Left forelimb (tissue), 1 donor: ENCODE results near the gene PSMD8.
"Not testable (repeated sequence)": the region's sequence is repeated elsewhere in the genome, so short reads cannot be mapped to it uniquely, and the experiment has no call there.

ENCODE experiments used
- DNase-seq: peaks from one replicate; pipeline ENCODE4 v3.0.0-alpha.2; 2018; ENCODE audit warnings: low spot score

Gene PSMD8

DNA sequence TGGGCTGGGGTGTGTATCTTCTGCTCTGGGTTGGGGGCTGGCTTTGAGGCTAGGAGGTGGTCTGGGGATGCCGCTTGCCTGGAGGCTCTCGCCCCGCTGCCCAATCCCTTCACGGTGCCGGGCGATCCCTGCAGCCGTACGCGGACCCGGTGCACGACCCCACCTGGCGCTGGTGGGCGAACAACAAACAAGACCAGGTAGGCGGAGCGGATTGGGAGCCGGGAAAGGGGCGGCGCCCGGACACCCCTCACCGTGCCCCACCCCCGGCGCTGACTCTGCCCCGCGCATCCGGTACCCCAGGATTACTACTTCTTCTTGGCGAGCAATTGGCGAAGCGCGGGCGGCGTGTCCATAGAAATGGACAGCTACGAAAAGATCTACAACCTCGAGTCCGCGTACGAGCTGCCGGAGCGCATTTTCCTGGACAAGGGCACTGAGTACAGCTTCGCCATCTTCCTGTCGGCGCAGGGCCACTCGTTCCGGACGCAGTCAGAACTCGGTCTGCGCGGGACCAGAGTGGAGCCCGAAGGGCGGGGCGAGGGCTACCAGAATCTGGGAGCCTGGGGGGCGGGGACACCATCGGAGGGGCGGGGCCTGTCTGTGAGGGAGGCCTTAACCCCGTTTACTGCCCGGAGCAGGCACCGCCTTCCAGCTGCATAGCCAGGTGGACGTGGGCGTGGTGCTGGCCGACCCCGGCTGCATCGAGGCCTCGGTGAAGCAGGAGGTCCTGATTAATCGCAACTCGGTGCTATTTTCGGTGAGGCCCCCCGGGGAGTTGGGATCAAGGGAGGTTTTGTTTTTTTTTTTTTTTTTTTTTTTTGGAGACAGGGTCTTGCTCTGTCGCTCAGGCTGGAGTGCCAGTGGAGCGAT is 12.1 kb upstream of the PSMD8 start:
- DNase-seq, result no peak

DNA sequence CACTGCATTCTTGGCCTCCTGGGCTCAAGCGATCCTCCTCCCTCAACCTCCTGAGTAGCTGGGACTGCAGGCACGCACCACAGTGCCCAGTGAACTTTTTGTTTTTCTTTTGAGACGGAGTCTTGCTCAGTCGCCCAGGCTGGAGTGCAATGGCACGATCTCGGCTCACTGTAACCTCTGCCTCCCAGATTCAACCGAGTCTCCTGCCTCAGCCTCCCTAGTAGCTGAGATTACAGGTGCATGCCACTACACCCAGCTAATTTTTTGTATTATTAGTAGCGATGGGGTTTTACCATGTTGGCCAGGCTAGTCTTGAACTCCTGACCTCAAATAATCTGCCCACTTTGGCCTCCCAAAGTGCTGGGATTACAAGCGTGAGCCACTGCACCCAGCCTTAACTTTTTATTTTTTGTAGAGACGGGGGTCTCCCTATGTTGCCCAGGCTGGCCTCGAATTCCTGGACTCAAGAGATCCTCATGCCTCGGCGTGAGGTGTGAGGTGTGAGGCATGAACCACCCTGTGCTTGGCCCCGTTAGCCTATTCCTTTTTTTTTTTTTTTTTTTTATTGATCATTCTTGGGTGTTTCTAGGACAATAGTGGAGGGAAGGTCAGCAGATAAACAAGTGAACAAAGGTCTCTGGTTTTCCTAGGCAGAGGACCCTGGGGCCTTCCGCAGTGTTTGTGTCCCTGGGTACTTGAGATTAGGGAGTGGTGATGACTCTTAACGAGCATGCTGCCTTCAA is 11.3 kb upstream of the PSMD8 start:
- DNase-seq, result not testable (repeated sequence)

- no peak for DNase-seq
Measured at GRCh38 chr19:38367041-38367440, 7.3 kb upstream of the PSMD8 start.

GRCh38 chr19:38369584-38369983 is 4.8 kb upstream of the PSMD8 start:
- no peak for DNase-seq

DNA sequence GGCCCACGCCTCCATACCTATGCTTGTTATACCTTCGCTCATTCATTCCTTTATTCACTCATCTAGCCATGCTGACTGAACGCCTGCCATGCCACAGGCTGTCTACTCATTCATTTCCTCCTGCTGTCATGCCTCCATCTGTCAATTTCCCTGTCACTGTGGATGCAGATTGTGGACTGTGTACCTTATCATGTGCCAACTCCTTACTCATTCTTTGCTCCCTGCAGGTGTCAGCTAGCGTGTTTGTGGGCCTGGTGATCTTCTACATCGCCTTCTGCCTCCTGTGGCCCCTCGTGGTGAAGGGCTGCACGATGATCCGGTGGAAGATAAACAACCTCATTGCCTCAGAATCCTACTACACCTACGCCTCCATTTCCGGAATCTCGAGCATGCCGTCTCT is 4.1 kb upstream of the PSMD8 start:
- DNase-seq, result no peak

GRCh38 chr19:38371081-38371480 is 3.3 kb upstream of the PSMD8 start:
- DNase-seq, result no peak

DNA sequence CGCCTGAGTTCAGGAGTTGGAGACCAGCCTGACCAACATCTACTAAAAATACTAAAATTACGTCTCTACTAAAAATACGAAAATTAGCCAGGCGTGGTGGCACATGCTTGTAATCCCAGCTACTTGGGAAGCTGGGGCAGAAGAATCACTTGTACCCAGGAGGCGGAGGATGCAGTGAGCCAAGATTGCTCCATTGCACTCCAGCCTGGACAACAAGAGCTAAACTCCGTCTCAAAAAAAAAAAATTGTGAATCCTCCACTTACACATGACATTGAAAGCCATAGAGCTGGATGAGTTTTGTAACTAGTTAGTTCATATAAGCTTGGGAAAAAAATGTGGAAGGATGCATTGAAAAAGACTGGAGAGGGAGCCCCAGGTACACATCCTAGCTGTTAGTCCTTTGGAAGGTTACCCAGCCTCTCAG is 452 bp upstream of the PSMD8 start:
- no peak for DNase-seq

- DNase-seq, result no peak
Measured at GRCh38 chr19:38375098-38375493, 725 bp downstream of the PSMD8 start.

- DNase-seq, result no peak
Measured at GRCh38 chr19:38375748-38376147, 1.4 kb downstream of the PSMD8 start.

GRCh38 chr19:38376576-38376975 is 2.2 kb downstream of the PSMD8 start:
- DNase-seq, result no peak

DNA sequence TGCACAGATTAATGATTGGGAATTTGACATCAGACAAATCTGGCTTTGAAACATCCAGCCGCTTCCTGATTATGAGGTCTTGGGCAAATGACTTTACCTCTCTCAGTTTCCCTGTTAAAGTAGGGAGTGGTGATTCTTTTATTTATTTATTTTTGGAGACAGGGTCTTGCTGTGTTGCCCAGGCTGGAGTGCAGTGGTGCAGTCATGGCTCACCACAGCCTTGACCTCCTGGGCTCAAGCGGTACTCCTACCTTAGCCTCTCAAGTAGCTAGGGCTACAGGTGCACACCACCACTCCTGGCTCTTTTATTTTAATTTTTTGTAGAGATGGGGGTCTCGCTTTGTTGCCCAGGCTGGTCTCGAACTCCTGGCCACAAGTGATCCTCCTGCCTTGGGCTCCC is 2.7 kb downstream of the PSMD8 start:
- no peak for DNase-seq

DNA sequence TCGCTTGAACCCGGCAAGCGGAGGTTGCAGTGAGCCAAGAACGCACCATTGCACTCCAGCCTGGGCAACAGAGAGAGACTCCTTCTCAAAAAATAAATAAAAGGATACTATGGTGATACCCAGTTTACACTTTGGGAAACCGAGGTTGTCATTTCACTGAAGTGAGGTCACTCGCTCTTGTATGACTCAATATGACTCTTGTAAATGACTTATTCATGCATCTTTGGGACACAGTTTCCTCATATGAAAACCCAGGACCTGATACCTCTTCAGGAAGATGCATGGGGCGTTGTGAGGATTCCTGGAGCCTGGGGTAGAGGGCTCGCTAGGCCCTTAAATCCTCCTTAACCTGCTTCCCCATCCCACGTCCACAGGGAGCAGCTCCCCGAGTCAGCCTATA is 4.5 kb downstream of the PSMD8 start:
- DNase-seq, result no peak

- DNase-seq, result no peak
Measured at GRCh38 chr19:38381138-38381537, 6.8 kb downstream of the PSMD8 start.

GRCh38 chr19:38383184-38383583 is 8.8 kb downstream of the PSMD8 start:
- no peak for DNase-seq

- DNase-seq, result no peak
Measured at GRCh38 chr19:38383743-38384142, 9.4 kb downstream of the PSMD8 start.

GRCh38 chr19:38384209-38385027 is 10.0 kb downstream of the PSMD8 start:
- no peak for DNase-seq

- no peak for DNase-seq
Measured at GRCh38 chr19:38385057-38385803, 10.9 kb downstream of the PSMD8 start.

- DNase-seq, result no peak
Measured at GRCh38 chr19:38385804-38386257, 11.5 kb downstream of the PSMD8 start.

DNA sequence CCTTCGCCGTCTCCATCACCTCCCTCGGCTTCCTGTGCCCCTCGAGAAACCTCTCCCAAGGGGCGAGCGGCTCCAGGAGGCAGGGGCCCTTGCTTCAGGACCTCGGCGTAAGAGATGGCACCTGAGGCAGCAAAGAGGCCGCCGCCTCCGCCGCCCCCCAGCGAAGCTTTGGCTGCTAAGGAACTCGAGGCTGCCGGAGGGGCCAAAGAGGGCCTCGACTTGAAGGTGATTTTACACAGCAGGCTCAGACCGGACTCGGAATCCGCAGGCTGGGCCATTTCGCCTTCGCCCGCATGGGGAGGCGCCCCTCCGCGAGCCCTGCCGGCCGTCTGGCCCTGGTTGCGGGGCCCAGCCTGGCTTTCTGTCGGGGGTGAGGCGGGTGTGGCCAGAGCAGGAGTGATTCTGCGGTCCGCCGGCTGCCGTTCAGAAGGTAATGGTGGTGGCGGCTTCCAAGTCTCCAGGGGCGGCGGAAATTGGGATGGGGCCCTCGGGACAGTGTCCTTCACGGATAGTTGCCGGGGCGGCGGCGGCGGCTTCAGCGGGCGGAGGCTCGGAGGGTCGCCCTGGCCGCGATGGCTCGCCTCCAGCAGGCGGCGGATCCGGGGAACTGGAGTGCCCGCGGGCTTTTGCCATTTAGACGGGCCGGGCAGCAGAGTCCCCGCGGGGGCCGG is 12.1 kb downstream of the PSMD8 start:
- no peak for DNase-seq

DNA sequence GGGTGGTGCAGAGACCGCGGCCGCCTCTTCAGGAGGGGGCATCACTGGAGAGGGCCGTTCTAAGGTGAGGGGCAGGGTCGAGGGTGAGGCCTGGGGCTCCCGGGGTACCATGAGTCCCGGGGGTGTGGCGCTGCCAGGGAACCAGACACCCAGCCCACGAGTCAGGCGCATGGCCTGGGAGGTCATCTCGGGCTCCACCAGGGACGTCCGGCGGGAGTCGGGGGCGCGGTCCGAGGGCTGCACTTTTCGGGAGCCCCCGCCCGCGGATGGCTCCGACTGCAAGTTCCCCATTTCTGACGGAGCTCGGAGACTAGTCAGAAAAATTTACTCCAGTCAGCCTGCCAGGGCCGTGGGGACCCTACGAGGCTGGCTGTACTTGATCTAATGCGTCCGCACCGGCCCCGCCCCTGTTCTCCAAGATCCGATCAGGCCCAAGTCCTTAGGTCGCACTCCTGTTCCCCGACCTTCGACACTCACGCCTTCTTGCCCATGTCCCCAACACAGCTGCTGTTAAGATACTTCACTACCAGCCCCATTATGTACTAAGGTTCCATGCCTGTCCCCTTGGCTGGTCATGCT is 12.7 kb downstream of the PSMD8 start:
- no peak for DNase-seq
